Right forelimb (tissue), 1 donor: ENCODE results near the gene MTR.

Source experiments
- DNase-seq: peaks from one replicate; pipeline ENCODE4 v3.0.0-alpha.2; 2018

The MTR gene

DNA sequence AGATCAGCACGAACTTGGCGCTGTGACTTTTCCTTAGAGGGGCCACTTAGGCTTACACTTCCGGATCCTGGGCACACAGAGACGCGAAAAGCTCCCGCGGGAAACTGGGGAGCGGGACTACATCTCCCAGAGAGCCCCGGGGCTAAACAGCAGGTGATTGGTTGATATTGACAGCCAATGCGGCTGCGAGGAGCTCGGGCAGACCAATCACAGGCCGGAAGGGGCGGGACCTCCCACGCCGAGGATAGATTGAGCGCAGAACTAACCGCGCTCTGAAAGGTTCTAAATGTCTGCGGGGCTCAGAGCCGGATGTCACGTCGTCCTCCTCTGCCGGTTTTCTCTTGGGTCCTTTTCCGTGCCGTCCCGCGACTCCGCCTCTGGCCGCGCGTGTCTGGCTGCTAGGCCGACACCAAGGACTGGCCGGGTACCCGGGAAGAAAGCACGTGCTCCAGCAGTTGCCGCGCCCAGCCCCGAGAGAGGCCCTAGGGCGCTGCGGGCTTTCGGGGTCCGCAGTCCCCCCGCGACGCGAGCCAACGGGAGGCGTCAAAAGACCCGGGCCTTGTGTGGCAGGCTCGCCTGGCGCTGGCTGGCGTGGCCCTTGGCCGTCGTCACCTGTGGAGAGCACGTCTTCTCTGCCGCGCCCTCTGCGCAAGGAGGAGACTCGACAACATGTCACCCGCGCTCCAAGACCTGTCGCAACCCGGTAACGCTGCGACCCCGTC is at the start of gene MTR:
Gene MTR, plus strand, starts transcription at position 258 of the 722 bp plus-strand sequence. Its CDS starts 412 bp downstream, at position 670.
- DNase-seq: peak; percentile 98

DNA sequence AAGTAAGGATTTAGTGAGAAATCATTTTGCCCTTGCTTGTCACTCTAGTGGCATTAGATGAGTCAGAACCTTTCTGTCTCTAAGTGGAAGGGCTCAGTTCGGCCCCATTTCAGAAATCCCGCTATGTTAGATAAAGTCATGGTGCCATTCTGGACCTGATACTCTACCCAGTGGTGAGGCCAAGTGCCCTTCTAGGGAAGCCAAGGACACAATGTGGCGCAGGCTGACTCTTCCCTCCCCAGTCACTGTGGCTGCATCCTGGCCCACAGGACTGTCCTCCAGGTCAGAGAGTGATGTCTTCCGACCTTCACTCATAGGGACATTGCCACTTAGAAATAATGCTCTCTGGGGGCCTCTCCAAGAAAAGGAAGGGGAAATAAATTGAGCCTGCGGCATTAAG is 48.3 kb upstream of the MTR start:
- no peak for DNase-seq

DNA sequence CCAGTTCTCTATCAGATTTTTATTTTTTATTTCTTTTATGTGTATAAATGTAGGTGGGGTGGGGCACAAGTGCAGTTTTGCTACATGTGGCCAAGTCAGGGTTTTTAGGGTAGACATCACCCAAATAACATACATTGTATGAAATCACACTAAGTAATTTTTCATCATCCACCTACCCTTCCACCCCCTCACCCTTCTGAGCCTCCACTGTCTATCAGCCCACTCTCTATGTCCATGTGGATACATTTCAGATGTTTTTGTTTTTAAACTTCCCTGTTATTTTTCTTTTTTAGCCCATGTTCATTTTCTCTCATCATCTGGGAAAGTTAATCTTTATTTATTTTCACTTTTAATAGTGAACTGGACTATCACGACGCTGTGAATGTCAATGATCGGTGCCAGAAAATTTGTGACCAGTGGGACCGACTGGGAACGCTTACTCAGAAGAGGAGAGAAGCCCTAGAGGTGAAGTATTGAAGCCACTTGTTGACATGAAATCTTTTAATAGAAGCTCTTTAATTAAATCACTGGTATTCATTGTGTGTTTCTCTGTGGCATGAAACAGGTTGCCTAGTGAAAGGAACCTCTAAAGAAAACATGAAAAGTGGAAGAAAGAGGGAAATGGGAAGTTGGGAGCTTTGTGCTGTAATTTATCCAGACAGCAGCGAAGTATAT is 47.6 kb upstream of the MTR start:
- no peak for DNase-seq

DNA sequence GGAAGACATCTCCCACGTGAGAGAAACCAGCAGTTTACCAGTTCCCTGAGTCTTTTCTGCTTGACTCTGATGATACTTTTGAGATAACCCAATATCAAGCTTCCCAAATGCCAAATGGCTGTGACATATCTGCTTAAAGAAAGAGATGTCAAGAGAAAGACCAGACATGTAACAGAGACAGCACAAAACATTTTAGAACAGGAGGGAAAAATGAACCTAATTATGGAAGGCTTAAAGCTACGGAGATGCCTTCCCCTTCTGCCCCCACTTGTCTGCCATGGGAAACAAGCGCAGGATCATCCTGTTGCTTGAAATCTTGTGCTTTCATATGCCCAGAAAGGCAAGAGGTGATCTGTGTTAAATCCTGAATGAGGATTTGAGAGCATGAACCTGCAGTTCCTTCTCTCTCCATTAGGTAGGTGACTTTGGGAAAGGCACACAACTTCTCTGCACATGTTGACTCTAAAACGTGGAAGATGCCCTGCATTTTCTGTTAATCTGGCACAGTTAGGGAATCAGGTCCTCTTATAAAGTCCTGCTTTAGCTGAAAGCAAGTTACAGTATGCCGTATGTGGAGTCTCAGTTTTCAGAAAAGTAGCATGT is 46.7 kb upstream of the MTR start:
- no peak for DNase-seq

DNA sequence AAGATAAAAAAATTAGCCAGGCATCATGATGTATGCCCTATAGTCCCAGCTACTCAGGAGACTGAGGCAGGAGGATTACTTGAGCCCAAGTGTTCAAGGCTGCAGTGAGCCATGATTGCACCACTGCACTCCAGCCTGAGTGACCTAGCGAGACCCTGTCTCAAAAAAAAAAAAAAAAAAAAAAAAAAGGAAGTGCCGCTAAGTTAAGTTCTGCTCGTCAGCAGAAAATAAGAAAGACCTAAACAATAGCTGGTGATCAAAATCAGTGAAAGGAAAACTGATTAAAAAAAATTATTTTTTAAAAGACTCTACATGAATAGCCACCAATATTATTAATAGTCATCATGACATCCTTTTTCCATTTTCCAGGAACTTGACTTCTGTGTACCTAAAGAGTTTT is 44.2 kb upstream of the MTR start:
- DNase-seq: no peak

DNA sequence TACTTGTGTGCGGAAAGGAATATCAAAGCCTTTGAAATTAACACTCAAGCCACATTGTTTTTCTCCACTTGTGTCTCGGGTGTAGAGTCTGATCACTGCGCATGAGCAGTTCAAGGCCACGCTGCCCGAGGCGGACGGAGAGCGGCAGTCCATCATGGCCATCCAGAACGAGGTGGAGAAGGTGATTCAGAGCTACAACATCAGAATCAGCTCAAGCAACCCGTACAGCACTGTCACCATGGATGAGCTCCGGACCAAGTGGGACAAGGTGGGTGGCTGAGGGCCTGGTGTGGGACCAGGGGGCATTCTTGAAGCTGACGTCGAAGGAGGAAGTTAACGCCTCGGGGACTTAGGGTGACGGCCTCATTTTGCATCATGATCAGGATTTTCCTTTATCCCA is 43.7 kb upstream of the MTR start:
- no peak for DNase-seq

DNA sequence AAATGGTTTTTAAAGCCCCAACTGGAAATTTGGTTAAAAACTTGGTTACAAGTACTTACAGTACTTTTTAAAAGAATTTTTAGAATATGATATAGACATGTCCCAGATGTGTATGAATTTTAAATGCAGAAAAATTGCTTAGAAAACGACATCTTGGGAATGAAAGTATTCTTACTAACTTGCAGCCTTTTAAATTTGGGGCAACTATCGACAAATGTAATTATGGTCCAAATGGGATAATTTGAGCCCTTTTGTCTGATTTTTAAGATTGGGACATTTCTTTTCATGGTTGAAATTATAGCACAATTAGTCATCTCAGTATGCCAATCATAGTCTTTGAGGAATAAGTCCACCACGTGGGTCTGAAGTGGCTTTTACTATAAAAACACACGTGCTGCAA is 43.2 kb upstream of the MTR start:
- no peak for DNase-seq

DNA sequence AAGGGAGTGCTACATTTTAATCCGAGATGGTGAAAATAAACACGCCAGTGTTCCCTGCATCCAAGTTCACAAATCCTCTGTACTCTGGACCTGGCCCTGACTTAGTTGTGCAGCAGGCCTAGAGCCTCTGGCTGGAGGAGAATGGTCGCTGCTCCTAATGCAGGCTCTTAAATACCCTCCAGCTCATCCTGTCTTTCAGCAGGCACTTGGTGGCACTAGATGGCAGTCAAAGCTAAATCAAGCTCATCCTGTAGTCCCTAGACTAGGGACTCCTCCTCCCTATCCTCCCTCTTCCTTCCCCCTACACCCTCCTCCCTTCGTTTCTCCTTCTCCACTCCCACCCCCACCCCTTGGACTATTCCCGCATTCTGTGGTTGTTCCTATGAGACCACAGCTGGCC is 41.6 kb upstream of the MTR start:
- DNase-seq: no peak

DNA sequence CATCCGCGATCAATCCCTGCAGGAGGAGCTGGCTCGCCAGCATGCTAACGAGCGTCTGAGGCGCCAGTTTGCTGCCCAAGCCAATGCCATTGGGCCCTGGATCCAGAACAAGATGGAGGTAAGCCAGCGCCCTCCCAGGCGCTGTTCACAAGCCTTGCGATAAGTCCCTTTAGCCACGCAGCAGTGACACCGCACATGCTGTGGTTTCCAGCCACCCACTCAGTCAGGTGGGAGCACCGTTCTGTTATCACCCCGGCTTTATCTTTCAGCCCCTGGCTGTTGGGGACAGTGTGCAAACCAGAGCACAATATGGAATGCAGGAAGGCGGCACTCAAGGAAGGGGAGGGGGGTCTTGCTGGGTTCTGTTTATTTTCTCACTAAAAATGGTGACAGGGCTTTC is 41.1 kb upstream of the MTR start:
- no peak for DNase-seq

DNA sequence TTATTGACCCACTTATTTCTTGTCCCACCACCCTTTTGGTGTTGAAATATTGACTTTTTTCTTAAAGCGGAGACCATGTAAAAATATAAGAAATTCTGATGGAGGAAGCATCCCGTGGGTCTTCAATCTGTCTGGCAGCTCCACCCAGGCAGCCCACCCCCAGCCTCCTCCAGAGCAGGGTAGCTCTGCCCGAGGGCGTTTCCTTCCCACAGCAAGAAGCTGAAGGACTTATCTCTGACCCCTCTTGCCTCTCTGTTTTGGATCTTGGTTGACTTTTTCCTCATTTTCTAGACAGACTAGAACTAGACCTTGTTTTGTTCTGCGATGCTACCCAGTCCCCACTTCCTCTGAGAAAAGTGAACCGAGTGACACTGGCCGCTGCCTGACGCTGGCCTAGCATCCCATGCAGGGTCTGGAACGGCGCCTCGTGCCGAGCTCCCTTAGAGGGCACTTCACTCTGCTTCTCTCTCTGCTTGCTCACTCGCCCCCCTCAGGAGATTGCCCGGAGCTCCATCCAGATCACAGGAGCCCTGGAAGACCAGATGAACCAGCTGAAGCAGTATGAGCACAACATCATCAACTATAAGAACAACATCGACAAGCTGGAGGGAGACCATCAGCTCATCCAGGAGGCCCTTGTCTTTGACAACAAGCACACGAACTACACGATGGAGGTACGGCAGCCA is 40.4 kb upstream of the MTR start:
- DNase-seq: no peak

DNA sequence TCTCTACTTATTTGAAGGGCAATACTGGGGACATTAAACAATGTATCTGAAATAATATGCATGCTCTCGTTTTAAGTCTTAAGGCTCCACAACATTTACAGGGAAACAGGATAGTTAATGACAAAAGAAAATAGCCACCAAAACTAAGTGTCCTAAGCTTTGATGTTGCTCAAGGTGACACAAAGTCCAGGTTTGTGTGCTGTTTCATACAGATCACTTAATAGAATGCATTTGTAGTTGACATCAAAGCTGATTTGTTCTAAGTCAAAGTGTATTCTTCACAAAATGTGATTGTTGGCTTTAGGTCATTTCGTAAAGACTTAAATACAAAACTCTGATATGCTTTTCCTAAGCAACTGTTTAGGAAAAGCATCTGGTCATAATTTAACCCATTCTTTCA is 37.5 kb upstream of the MTR start:
- DNase-seq: no peak

DNA sequence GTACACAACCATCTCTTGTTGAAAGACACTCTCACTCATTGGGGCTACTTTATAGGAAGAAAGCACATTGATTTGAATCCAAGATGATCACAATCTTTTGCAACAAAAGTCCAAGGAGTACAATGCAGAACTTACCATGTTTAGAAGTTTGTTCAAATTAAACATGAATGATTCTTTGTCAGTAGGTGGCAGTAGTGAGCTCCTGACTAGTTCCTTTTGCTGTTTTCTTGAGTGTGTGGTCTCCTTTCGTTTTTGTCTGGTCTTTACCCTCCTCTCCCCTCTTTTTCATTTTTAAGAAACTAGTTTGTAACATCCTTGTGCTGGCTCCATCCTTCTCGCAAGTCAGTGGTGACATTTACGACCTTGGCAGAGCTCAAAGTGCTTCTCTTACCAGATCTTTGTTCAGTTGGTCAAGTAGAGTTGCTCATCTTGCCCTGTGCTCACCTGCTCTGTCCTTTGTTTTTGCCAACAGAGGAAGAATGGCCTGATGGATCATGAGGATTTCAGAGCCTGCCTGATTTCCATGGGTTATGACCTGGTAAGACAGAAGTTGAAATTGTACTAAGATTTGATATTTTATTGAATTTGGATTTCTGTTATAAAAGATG is 35.7 kb upstream of the MTR start:
- no peak for DNase-seq

DNA sequence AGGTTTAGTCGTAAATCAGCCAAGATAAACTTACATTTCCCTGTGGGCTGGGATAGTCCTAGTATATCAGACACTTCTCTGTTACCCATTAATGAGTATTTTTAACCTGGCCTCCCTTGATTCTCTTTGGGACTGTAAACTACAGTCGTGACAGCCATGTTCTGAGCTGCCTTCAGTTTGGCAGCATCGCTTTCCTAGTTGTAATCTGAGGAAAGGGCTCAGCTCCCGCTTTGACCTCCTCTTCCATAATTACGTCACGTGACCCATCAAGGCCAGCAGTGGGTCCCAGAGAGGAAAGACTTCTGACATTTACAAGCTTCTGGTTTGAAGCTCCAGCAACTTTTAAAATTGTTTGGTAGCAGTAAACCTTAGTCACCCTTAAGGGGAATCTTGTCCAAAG is 34.6 kb upstream of the MTR start:
- no peak for DNase-seq

DNA sequence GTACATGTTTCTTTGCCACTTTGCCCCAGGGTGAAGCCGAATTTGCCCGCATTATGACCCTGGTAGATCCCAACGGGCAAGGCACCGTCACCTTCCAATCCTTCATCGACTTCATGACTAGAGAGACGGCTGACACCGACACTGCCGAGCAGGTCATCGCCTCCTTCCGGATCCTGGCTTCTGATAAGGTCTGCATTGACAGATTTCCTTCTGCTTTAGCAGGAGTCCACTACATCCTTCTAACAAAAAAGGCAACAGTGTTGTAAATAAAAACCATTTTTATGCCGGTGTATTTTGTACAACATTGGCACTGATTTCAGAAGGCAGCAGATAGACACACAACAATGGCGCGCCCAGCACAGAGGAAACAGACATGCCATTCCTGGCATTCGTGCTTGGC is 34.1 kb upstream of the MTR start:
- no peak for DNase-seq

DNA sequence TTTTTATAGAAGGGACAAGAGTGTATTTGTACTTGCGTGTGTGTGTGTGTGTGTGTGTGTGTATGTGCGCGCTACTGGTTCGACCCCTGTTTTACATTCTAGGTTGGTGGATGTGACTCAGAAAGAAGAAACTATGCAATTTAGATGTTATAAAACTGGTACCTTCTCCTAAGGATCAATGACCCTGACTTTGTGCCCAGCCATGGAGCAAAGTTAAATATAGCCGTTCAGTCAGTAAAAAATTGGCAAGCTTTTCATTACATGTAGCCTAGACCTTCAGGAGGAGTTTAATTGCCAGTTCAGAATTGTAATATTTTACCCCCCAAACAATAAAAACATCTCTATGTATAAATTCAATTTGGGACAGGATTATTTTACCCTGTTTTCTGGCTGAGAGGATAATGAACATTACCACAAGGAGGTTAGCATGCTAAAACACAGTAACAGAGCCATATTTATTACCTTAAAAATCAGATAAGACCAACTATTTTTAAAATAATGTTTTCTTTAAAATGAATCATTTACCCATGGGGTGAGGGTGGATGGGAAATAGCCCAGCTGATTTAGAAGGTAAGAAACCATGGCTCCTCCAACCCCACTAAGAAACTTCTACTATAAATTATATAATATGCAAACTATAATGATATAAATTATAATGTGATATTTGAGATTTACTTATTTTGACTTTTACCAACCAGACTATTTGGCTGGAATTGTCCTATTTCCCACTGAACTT is 33.5 kb upstream of the MTR start:
- no peak for DNase-seq

DNA sequence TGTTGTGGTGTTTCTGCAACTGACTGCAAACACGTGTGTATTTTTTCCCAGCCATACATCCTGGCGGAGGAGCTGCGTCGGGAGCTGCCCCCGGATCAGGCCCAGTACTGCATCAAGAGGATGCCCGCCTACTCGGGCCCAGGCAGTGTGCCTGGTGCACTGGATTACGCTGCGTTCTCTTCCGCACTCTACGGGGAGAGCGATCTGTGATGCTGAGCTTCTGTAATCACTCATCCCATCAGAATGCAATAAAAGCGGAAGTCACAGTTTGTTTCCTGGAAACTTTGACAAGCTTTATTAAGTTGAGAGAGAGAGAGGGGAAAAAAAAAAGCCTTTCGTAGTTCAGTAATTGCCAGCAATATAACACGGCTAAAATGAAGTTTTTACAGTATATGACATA is 32.7 kb upstream of the MTR start:
- no peak for DNase-seq

DNA sequence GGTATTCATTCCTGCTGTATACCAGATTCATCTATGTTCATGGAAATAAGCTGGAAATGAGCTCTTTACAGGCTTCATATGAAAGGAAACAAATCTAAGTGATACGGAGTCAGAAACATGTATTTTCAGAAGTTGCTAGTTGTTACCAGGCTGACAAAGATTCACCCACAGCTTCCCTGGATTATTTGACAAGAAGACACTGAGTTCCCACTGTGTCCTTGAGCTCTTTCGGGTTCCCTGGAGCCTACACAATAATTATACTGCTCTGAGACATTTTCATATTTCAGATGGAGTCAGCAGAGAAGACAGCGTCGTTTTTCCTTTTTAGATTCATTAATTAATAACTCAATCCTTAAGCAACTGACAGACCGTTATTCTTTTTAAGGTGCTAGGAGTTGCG is 29.3 kb upstream of the MTR start:
- no peak for DNase-seq

DNA sequence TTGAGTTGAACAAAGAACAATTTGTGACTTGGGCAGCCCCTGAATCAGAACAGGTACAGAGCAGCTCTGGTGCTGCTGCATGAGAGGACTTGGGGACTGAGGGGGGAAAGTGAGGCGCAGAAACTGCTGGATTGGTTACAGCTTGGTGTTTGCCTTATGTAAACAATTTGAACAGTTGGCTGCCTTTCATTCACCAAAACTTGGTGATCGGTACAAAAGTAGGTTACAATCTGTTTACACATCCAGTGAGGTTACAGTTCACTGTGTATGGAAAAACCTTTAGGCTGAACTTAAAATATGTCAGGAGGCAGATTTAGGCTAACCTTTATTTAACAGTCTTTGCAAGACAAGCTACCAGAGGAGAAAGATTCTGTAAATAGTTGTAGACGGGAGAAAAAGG is 28.6 kb upstream of the MTR start:
- DNase-seq: no peak

DNA sequence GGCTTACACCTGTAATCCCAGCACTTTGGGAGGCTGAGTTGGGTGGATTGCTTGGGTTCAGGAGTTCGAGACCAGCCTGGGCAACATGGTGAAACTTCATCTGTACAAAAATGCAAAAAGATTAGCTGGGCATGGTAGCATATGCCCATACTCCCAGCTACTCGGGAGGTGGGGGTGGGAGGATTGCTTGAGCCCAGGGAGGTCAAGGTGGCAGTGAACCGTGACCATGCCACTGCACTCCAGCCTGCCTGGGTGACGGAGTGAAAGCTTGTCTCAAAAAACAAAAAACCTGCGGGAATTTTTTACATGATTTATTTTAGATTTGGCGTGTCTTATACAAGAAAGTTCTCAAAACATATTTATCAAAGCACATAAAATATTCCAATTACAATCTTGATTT is 27.8 kb upstream of the MTR start:
- DNase-seq: no peak

DNA sequence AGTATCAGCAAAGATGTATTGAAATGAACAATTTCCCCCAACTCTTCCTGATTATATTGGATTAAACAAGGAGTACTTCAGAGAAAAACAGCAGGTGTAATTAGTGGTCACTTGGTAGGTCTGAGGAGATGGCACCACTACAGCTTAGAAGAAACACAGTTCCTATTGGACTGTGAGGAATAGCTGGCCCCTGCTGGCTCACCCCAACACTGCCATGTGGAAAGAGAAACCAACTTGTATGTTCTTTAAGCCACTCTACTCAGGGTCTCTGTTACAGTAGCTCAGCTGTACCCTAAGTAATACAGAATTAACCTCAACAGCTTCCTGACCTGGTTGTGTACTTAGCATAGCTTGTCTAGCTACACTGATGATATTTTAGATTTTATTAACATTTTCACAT is 26.5 kb upstream of the MTR start:
- no peak for DNase-seq

DNA sequence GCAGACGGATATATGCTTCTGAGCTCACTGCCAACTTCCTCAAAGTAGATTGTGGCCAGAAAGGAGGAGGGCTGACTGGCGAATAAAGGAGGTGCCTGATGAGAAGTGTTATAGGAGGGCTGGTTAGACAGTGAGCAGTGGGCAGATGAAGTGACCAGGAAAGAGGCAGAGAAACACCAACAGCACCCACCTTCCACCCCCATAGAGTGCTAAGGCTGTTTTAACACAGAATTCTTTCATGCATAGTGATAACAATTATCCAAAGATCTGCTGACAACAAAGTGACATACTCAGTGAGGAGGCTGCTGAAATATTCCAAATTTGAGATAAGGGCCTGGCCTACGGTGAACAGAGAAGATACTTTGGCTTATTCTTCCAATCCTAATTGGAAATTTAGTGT is 21.2 kb upstream of the MTR start:
- no peak for DNase-seq

DNA sequence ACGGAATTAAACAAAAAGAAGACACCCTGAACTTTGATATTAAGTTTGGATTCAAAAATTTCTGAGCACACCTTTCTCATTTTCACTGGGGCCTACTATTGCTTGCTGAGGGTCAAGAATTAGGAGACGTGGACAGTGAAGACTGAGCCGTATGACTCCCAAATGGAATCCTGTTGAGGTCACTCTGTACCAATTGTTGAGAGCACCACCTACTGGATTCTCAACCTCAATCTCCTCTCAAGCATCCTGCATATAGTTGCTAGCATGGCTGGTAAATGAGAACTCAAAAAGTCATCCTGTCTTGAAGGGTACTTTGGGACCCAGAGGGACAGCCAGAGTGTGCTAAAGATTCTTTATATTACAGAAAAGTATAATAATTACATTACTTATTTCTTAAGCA is 20.2 kb upstream of the MTR start:
- no peak for DNase-seq

DNA sequence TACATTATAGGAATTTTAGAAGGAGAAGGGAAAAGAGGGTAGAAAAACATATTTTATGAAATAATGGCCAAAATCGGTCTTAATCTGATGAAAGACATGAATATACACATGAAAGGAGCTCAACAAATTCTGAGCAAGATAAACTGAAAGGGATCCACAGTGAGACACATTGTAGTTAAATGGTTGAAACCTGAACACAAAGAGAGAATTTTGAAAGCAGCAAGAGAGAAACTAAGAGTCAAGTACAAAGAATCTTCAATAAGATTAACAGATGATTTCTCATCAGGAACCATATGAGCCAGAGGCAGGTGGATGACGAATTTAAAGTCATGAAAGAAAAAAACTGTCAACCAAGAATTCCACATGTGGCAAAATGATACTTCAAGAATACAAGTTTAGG is 15.8 kb upstream of the MTR start:
- no peak for DNase-seq
